B cell (primary cell): Measurements from ENCODE around the gene ITGB2. TPM values are rescaled to one million over a fixed set of nuclear protein-coding genes. Genes with fewer than 3 reads are reported as not detected.

Experiments used
- ATAC-seq: fragments of 200-7000 bp; cut with Tn5 transposase; one replicate; pipeline ENCODE4 v1.10.0; 2021; ENCODE audit warnings: low read depth, mild to moderate bottlenecking, moderate number of reproducible peaks, moderate library complexity
- CTCF ChIA-PET: fragments of 350-600 bp; sonication (Branson Sonifier 250); formaldehyde crosslinking; loops from one replicate; lab custom pipeline; 2021; ENCODE audit warnings: antibody characterized with exemption, inconsistent platforms; lab: Charles Lee
- POLR2A ChIA-PET: fragments of 350-600 bp; sonication (Branson Sonifier 250); formaldehyde crosslinking; loops from one replicate; lab custom pipeline; 2021; ENCODE audit warnings: antibody characterized with exemption; lab: Charles Lee
- DNase-seq: peaks from one replicate; pipeline ENCODE4 v3.0.0; 2013
- H2AFZ ChIP-seq: 2 replicates; pipeline ENCODE4 v1.6.1; 2012; ENCODE audit warnings: mild to moderate bottlenecking, low read depth, low read length; ENCODE audit not compliant: insufficient read depth, poor library complexity, severe bottlenecking
- H3K27ac ChIP-seq, 2 donors: 1 replicate in 1 of 2; 2 replicates in 1 of 2; pipeline ENCODE4 v1.5.1; 2012 to 2013; ENCODE audit warnings: low read length in 2 of 2, mild to moderate bottlenecking in 2 of 2, moderate library complexity in 1 of 2
- H3K27me3 ChIP-seq, 4 experiments: fragments of 200-600 bp in 1 of 4; sonication (generic) in 1 of 4; replicated peaks in 1 of 4; 1 replicate in 2 of 4; 2 replicates in 2 of 4; pipeline versions ENCODE4 v1.6.1 to v1.7.0; 2013 to 2016; ENCODE audit warnings: low read length in 3 of 4, mild to moderate bottlenecking in 2 of 4, mixed read lengths in 1 of 4, moderate library complexity in 1 of 4; ENCODE audit not compliant: insufficient read depth in 4 of 4, control insufficient read depth in 3 of 4; ENCODE audit errors: control extremely low read depth in 1 of 4
- H3K36me3 ChIP-seq, 2 experiments: replicated peaks in 1 of 2; 1 replicate in 1 of 2; 2 replicates in 1 of 2; pipeline versions ENCODE4 v1.6.1 to v1.7.1; 2013; ENCODE audit warnings: low read length in 1 of 2; ENCODE audit not compliant: insufficient read depth in 2 of 2, control insufficient read depth in 1 of 2; ENCODE audit errors: control extremely low read depth in 1 of 2, extremely low read depth in 1 of 2
- H3K4me1 ChIP-seq, 2 donors: fragments of 200-600 bp in 1 of 2; sonication (generic) in 1 of 2; 1 replicate in 1 of 2; 2 replicates in 1 of 2; pipeline versions ENCODE4 v1.5.1 to v1.6.1; 2013 to 2017; ENCODE audit warnings: low read length in 2 of 2; ENCODE audit not compliant: control insufficient read depth in 2 of 2, insufficient read depth in 2 of 2
- H3K4me2 ChIP-seq: replicated peaks from 2 replicates; pipeline ENCODE3; 2012; ENCODE audit warnings: mild to moderate bottlenecking, low read depth, low read length; ENCODE audit not compliant: poor library complexity, severe bottlenecking
- H3K4me3 ChIP-seq, 5 experiments: fragments of 200-600 bp in 1 of 5; sonication (generic) in 1 of 5; 1 replicate in 3 of 5; 2 replicates in 2 of 5; pipeline versions ENCODE4 v1.5.1 to v1.7.0; 2011 to 2016; ENCODE audit warnings: low read length in 4 of 5, mild to moderate bottlenecking in 4 of 5, low read depth in 2 of 5, control low read depth in 1 of 5, moderate library complexity in 1 of 5; ENCODE audit not compliant: insufficient read depth in 1 of 5; ENCODE audit errors: control extremely low read depth in 1 of 5, extremely low read depth in 1 of 5
- H3K79me2 ChIP-seq: fragments of 200-600 bp; sonication (generic); one replicate; pipeline ENCODE4 v1.6.0; 2016; ENCODE audit warnings: low read length; ENCODE audit not compliant: control insufficient read depth, insufficient read depth
- H3K9ac ChIP-seq: fragments of 200-600 bp; sonication (generic); 2 replicates; pipeline ENCODE4 v1.6.1; 2017; ENCODE audit warnings: mild to moderate bottlenecking, low read length, moderate library complexity
- H3K9me3 ChIP-seq, 3 donors: one replicate each; pipeline versions ENCODE4 v1.6.1 to v1.7.1; 2013; ENCODE audit warnings: low read length in 2 of 3; ENCODE audit not compliant: control insufficient read depth in 2 of 3, insufficient read depth in 1 of 3; ENCODE audit errors: control extremely low read depth in 1 of 3
- H4K20me1 ChIP-seq: 2 replicates; pipeline ENCODE4 v1.6.0; 2012; ENCODE audit warnings: mild to moderate bottlenecking, low read length; ENCODE audit not compliant: insufficient read depth, control insufficient read depth, poor library complexity, severe bottlenecking
- H3K27ac Mint-ChIP-seq: one replicate; pipeline ENCODE4 v1.8.0; 2021; ENCODE audit warnings: mixed read lengths
- H3K27me3 Mint-ChIP-seq: one replicate; pipeline ENCODE4 v1.8.0; 2021; ENCODE audit warnings: mixed read lengths
- H3K4me1 Mint-ChIP-seq: one replicate; pipeline ENCODE4 v1.8.0; 2021; ENCODE audit warnings: mixed read lengths
- H3K4me3 Mint-ChIP-seq: one replicate; pipeline ENCODE4 v1.8.0; 2021; ENCODE audit warnings: mixed read lengths
- H3K9me3 Mint-ChIP-seq: one replicate; pipeline ENCODE4 v1.8.0; 2022; ENCODE audit warnings: mixed read lengths; ENCODE audit not compliant: insufficient read depth
- EZH2 ChIP-seq: IDR thresholded peaks from 2 replicates; pipeline ENCODE4 v1.6.1; 2012; ENCODE audit warnings: borderline replicate concordance, low read depth, mild to moderate bottlenecking, moderate library complexity, low read length; ENCODE audit not compliant: insufficient read depth, poor library complexity, severe bottlenecking
- WGBS: methylation state at CpG from one replicate; pipeline ENCODE4 v1.1.5; 2013; ENCODE audit warnings: missing lambda C conversion rate; ENCODE audit not compliant: insufficient coverage; 5-methylcytosine and 5-hydroxymethylcytosine counted together
- intact Hi-C: fragments of 100-400 bp; cut with micrococcal nuclease; formaldehyde crosslinking; loops from one replicate; pipeline ENCODE4 v1.10.0; 2022
- polyA plus RNA-seq: library from polyadenylated mRNA; depleted of rRNA; stranded (reverse); fragments of >200 nt; gene quantifications from 2 replicates; pipeline ENCODE4 v1.2.3, GENCODE V29; 2012
- total RNA-seq, 2 donors: library from RNA; stranded (reverse); fragments of 120-200 nt in 1 of 2; gene quantifications; 1 replicate in 1 of 2; 2 replicates in 1 of 2; pipeline versions ENCODE4 v1.2.3 to v1.2.4, GENCODE V29; 2013 to 2022
- TF ChIP-seq, protein P1 (sequence below): fragments of 200-600 bp; IDR thresholded peaks from one replicate; pipeline ENCODE4 v1.8.0; 2022; ENCODE audit warnings: antibody characterized with exemption, mild to moderate bottlenecking

ITGB2 gene
- total and polyA plus RNA-seq, 2 donors (not counting 1 experiment from before 2014, with no cell fraction given), result 102 to 368 TPM

DNA sequence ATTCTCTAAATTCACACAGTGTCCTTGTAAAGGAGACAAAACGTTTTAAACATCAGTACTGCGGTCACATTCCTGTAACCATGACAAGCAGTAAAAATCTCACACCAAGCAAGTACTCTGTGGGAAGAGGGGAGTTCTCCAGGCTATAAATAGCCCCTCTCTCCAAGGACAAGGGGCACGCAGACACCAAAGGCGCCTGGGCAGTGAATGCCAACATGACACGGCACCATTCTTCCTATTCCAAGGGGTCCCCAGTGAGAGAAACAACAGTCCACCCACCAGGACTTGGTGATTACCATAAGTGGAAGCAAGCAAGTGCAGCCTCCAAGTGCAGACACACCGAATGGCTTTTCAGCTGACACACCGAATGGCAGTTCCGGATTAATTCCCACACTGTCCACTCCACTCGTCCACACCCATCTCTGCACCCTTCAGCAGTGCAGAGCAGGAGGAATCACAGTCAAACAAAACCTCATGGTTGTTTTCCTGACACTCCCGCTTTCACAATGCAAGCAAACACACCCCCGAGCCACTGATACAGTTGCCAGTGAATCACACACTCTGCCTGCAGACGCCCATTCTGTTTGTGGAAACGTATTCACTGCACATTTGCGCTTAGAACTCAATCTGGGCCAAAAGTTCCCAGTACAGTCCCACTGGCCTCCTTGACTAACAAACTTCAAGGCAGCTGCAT is 49.0 kb downstream of the ITGB2 start:
- Histone ChIP-seq H2AFZ (no peak overlapping the region), H3K4me1 (peaks cover 54 to 61% of the 10 kb centered on the region in 2 donors), H3K9me3 (peaks cover 0 to 3% (median 0%) of the 10 kb centered on the region in 3 donors), H3K79me2 (peaks cover 68% of the 10 kb centered on the region), H3K36me3 (peaks cover 0 to 5% of the 10 kb centered on the region in 2 experiments), H3K4me3 (peak overlapping the region in 3 of 5 experiments; percentile 81 to 92 (median 92)), H3K4me2 (peak overlapping the region; percentile 98), H3K27ac (no peak overlapping the region), H3K27me3 (no peaks in the 10 kb centered on the region), H4K20me1 (peaks cover 61% of the 10 kb centered on the region), H3K9ac (peak overlapping the region; percentile 68)
- peak overlapping the region; percentile 88 for H3K4me3 Mint-ChIP-seq
- no peaks in the 10 kb centered on the region for H3K27me3 Mint-ChIP-seq
- no peak for ATAC-seq
- TF ChIP-seq, protein P1, sequence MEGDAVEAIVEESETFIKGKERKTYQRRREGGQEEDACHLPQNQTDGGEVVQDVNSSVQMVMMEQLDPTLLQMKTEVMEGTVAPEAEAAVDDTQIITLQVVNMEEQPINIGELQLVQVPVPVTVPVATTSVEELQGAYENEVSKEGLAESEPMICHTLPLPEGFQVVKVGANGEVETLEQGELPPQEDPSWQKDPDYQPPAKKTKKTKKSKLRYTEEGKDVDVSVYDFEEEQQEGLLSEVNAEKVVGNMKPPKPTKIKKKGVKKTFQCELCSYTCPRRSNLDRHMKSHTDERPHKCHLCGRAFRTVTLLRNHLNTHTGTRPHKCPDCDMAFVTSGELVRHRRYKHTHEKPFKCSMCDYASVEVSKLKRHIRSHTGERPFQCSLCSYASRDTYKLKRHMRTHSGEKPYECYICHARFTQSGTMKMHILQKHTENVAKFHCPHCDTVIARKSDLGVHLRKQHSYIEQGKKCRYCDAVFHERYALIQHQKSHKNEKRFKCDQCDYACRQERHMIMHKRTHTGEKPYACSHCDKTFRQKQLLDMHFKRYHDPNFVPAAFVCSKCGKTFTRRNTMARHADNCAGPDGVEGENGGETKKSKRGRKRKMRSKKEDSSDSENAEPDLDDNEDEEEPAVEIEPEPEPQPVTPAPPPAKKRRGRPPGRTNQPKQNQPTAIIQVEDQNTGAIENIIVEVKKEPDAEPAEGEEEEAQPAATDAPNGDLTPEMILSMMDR, result no peak
- TF ChIP-seq EZH2, result no peak
- CTCF ChIA-PET, result interaction anchor here (1.5 to 3.2 kb wide), 3 partner anchors 25 to 78 kb away, joined by 3 to 14 read pairs (median 12); no protein-coding TSS in a partner anchor
- DNase-seq, result no peak
- H3K9me3 Mint-ChIP-seq, result no peaks in the 10 kb centered on the region
- POLR2A ChIA-PET, result no interaction called here
- H3K4me1 Mint-ChIP-seq, result peaks cover 70% of the 10 kb centered on the region
- H3K27ac Mint-ChIP-seq, result peak overlapping the region; percentile 78
- WGBS, result 58% methylated on average over 10 of the region's 14 CpGs
- intact Hi-C loops, result loop anchor here (10.0 kb wide), 1 partner anchor 857 kb away; the partner anchor contains the start of gene TRAPPC10
